ENCODE measurements around the gene ZDHHC4. TPM values are rescaled to one million over a fixed set of nuclear protein-coding genes. Genes with fewer than 3 reads are reported as not detected.

The ZDHHC4 gene
- total and polyA plus RNA-seq, 2 of the 13 experiments (the other 11 are each of a cell fraction or from before 2014, with no cell fraction given) = 83.2 to 188 TPM

GRCh38 chr7:6588566-6588965 lies 11.3 kb downstream of the ZDHHC4 start (continued):
- TF ChIP-seq ZNF331 (CRISPR knock-in tag; IDR thresholded peaks at IDR 0.05) (no peak), SAP130 (CRISPR knock-in tag; IDR thresholded peaks at IDR 0.05; ENCODE audit: low read depth) (peak; percentile 36), ZFX (CRISPR knock-in tag; IDR thresholded peaks at IDR 0.05; ENCODE audit: low read depth) (0 out of 2 replicates have a peak, but pooled peaks have one; percentile 44), ZNF337 (CRISPR knock-in tag; IDR thresholded peaks at IDR 0.05; ENCODE audit: borderline replicate concordance, low read depth) (0 out of 2 replicates have a peak, but pooled peaks have one; percentile 50), POLR2G (IDR thresholded peaks at IDR 0.05; ENCODE audit: low read depth, low read length) (peak; percentile 47; the same call in 1 of the 2 replicates), UBTF (CRISPR knock-in tag; IDR thresholded peaks at IDR 0.05) (peak; percentile 41; the same call in 1 of the 2 replicates), ELF3 (CRISPR knock-in tag; IDR thresholded peaks at IDR 0.05) (peak; percentile 35; the same call in 1 of the 2 replicates), RXRA (CRISPR knock-in tag; IDR thresholded peaks at IDR 0.05) (0 out of 2 replicates have a peak, but pooled peaks have one; percentile 41), NFKB2 (CRISPR knock-in tag; IDR thresholded peaks at IDR 0.05; ENCODE audit: borderline replicate concordance) (no peak), HOMEZ (CRISPR knock-in tag; IDR thresholded peaks at IDR 0.05; ENCODE audit: low read depth) (0 out of 2 replicates have a peak, but pooled peaks have one; percentile 43), ZSCAN22 (CRISPR knock-in tag; IDR thresholded peaks at IDR 0.05) (no peak)
- TF ChIP-seq, protein P1, sequence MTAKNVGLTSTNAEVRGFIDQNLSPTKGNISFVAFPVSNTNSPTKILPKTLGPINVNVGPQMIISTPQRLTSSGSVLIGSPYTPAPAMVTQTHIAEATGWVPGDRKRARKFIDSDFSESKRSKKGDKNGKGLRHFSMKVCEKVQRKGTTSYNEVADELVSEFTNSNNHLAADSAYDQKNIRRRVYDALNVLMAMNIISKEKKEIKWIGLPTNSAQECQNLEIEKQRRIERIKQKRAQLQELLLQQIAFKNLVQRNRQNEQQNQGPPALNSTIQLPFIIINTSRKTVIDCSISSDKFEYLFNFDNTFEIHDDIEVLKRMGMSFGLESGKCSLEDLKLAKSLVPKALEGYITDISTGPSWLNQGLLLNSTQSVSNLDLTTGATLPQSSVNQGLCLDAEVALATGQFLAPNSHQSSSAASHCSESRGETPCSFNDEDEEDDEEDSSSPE (CRISPR knock-in tag; IDR thresholded peaks at IDR 0.05) = no peak
- TF ChIP-seq, protein P2, sequence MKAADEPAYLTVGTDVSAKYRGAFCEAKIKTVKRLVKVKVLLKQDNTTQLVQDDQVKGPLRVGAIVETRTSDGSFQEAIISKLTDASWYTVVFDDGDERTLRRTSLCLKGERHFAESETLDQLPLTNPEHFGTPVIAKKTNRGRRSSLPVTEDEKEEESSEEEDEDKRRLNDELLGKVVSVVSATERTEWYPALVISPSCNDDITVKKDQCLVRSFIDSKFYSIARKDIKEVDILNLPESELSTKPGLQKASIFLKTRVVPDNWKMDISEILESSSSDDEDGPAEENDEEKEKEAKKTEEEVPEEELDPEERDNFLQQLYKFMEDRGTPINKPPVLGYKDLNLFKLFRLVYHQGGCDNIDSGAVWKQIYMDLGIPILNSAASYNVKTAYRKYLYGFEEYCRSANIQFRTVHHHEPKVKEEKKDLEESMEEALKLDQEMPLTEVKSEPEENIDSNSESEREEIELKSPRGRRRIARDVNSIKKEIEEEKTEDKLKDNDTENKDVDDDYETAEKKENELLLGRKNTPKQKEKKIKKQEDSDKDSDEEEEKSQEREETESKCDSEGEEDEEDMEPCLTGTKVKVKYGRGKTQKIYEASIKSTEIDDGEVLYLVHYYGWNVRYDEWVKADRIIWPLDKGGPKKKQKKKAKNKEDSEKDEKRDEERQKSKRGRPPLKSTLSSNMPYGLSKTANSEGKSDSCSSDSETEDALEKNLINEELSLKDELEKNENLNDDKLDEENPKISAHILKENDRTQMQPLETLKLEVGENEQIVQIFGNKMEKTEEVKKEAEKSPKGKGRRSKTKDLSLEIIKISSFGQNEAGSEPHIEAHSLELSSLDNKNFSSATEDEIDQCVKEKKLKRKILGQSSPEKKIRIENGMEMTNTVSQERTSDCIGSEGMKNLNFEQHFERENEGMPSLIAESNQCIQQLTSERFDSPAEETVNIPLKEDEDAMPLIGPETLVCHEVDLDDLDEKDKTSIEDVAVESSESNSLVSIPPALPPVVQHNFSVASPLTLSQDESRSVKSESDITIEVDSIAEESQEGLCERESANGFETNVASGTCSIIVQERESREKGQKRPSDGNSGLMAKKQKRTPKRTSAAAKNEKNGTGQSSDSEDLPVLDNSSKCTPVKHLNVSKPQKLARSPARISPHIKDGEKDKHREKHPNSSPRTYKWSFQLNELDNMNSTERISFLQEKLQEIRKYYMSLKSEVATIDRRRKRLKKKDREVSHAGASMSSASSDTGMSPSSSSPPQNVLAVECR (CRISPR knock-in tag; IDR thresholded peaks at IDR 0.05; ENCODE audit: borderline replicate concordance) = peak; percentile 26; the same call in 1 of the 2 replicates
- TF ChIP-seq, protein P3, sequence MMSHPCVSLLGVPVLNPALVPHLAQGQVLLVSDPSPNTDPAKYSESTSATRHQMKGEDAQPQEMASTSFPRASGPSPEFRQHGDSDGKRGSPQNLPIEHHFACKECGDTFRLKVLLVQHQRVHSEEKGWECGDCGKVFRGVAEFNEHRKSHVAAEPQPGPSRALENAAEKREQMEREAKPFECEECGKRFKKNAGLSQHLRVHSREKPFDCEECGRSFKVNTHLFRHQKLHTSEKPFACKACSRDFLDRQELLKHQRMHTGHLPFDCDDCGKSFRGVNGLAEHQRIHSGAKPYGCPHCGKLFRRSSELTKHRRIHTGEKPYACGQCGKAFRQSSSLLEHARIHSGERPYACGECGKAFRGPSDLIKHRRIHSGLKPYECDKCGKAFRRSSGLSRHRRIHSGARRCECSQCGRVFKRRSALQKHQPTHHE (CRISPR knock-in tag; IDR thresholded peaks at IDR 0.05; ENCODE audit: borderline replicate concordance) = 0 out of 2 replicates have a peak, but pooled peaks have one; percentile 29
- TF ChIP-seq, protein P4, sequence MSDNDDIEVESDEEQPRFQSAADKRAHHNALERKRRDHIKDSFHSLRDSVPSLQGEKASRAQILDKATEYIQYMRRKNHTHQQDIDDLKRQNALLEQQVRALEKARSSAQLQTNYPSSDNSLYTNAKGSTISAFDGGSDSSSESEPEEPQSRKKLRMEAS (IDR thresholded peaks at IDR 0.05) = 0 out of 2 replicates have a peak, but pooled peaks have one; percentile 22
- TF ChIP-seq, protein P5, sequence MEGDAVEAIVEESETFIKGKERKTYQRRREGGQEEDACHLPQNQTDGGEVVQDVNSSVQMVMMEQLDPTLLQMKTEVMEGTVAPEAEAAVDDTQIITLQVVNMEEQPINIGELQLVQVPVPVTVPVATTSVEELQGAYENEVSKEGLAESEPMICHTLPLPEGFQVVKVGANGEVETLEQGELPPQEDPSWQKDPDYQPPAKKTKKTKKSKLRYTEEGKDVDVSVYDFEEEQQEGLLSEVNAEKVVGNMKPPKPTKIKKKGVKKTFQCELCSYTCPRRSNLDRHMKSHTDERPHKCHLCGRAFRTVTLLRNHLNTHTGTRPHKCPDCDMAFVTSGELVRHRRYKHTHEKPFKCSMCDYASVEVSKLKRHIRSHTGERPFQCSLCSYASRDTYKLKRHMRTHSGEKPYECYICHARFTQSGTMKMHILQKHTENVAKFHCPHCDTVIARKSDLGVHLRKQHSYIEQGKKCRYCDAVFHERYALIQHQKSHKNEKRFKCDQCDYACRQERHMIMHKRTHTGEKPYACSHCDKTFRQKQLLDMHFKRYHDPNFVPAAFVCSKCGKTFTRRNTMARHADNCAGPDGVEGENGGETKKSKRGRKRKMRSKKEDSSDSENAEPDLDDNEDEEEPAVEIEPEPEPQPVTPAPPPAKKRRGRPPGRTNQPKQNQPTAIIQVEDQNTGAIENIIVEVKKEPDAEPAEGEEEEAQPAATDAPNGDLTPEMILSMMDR (CRISPR knock-in tag; IDR thresholded peaks at IDR 0.05) = peak; percentile 25
